RWPE2 (cell line): ENCODE results near the gene TRERF1.

Source experiments
- ATAC-seq: fragments of 200-7000 bp; cut with Tn5 transposase; 3 replicates; pipeline ENCODE4 v1.9.1; 2021; ENCODE audit warnings: low read depth
- DNase-seq: peaks from one replicate; pipeline ENCODE4 v3.0.0-alpha.2; 2020; ENCODE audit warnings: low spot score
- H3K27ac ChIP-seq: fragments of 450-650 bp; 2 replicates; pipeline ENCODE4 v1.5.1; 2017; ENCODE audit warnings: mild to moderate bottlenecking; ENCODE audit not compliant: poor library complexity, severe bottlenecking
- H3K27me3 ChIP-seq: fragments of 250-450 bp; sonication (Bioruptor Pico); 2 replicates; pipeline ENCODE4 v1.5.1; 2021; ENCODE audit warnings: mild to moderate bottlenecking, moderate library complexity; ENCODE audit not compliant: insufficient read depth, poor library complexity, severe bottlenecking
- H3K36me3 ChIP-seq: fragments of 250-450 bp; sonication (Bioruptor Pico); 2 replicates; pipeline ENCODE4 v1.5.1; 2020; ENCODE audit warnings: low read depth, mild to moderate bottlenecking, moderate library complexity
- H3K4me1 ChIP-seq: fragments of 250-450 bp; sonication (Bioruptor Pico); 2 replicates; pipeline ENCODE4 v1.5.1; 2021; ENCODE audit warnings: mild to moderate bottlenecking, moderate library complexity; ENCODE audit not compliant: insufficient read depth, poor library complexity, severe bottlenecking
- H3K4me3 ChIP-seq: fragments of 250-450 bp; sonication (Bioruptor Pico); 2 replicates; pipeline ENCODE4 v1.5.1; 2021; ENCODE audit warnings: mild to moderate bottlenecking, moderate library complexity; ENCODE audit not compliant: severe bottlenecking
- H3K9me3 ChIP-seq: fragments of 250-450 bp; sonication (Bioruptor Pico); 2 replicates; pipeline ENCODE4 v1.5.1; 2021; ENCODE audit warnings: mild to moderate bottlenecking, moderate library complexity; ENCODE audit not compliant: severe bottlenecking
- CTCF ChIP-seq: fragments of 450-650 bp; IDR thresholded peaks from one replicate; pipeline ENCODE4 v1.5.1; 2017; ENCODE audit warnings: mild to moderate bottlenecking, moderate library complexity; ENCODE audit not compliant: poor library complexity, severe bottlenecking

Gene TRERF1

GRCh38 chr6:42403831-42404230 is 47.9 kb downstream of the TRERF1 start:
- peaks cover 62% of the 10 kb centered on the region for H3K4me1 ChIP-seq
- ATAC-seq = peak; percentile 32; the same call in 2 of the 3 replicates

GRCh38 chr6:42403421-42403820 is 48.3 kb downstream of the TRERF1 start:
- H3K27me3 ChIP-seq = no peaks in the 10 kb centered on the region
- peak overlapping the region; percentile 99 for H3K27ac ChIP-seq
- H3K4me1 ChIP-seq = peaks cover 62% of the 10 kb centered on the region
- ATAC-seq (peak; percentile 77), DNase-seq (peak; percentile 77)
- no peaks in the 10 kb centered on the region for H3K36me3 ChIP-seq
- H3K9me3 ChIP-seq = no peaks in the 10 kb centered on the region
- peak overlapping the region; percentile 6 for H3K4me3 ChIP-seq
- TF ChIP-seq CTCF = peak; percentile 35

More at GRCh38 chr6:42403831-42404230, 47.9 kb downstream of the TRERF1 start:
- Histone ChIP-seq H3K36me3 (no peaks in the 10 kb centered on the region), H3K27me3 (no peaks in the 10 kb centered on the region), H3K9me3 (no peaks in the 10 kb centered on the region), H3K27ac (peak overlapping the region; percentile 99), H3K4me3 (peak overlapping the region; percentile 6)
- no peak for DNase-seq
- no peak for TF ChIP-seq CTCF

- Histone ChIP-seq H3K4me3 (no peak overlapping the region), H3K36me3 (no peaks in the 10 kb centered on the region), H3K4me1 (peaks cover 55% of the 10 kb centered on the region), H3K27ac (peak overlapping the region; percentile 99), H3K27me3 (no peaks in the 10 kb centered on the region), H3K9me3 (no peaks in the 10 kb centered on the region)
- ATAC-seq = peak; percentile 30; the same call in 1 of the 3 replicates
- no peak for DNase-seq
- TF ChIP-seq CTCF = no peak
Observed at GRCh38 chr6:42402184-42402583, 49.5 kb downstream of the TRERF1 start.

GRCh38 chr6:42401613-42401951 is 50.1 kb downstream of the TRERF1 start:
- H3K27ac ChIP-seq = peak overlapping the region; percentile 99
- H3K4me1 ChIP-seq = peaks cover 49% of the 10 kb centered on the region
- DNase-seq (peak; percentile 70), ATAC-seq (no peak)
- no peak overlapping the region for H3K4me3 ChIP-seq
- no peaks in the 10 kb centered on the region for H3K27me3 ChIP-seq
- no peak for TF ChIP-seq CTCF
- H3K9me3 ChIP-seq = no peaks in the 10 kb centered on the region
- no peaks in the 10 kb centered on the region for H3K36me3 ChIP-seq

- peak overlapping the region; percentile 99 for H3K27ac ChIP-seq
- H3K9me3 ChIP-seq = no peaks in the 10 kb centered on the region
- H3K4me1 ChIP-seq = peaks cover 47% of the 10 kb centered on the region
- no peaks in the 10 kb centered on the region for H3K36me3 ChIP-seq
- TF ChIP-seq CTCF = no peak
- no peak for ATAC-seq
- H3K4me3 ChIP-seq = no peak overlapping the region
- DNase-seq = no peak
- no peaks in the 10 kb centered on the region for H3K27me3 ChIP-seq
Observed at GRCh38 chr6:42400886-42401612, 50.7 kb downstream of the TRERF1 start.
